HFFc6 (cell line): Measurements from ENCODE around the gene SMYD2. TPM values are rescaled to one million over a fixed set of nuclear protein-coding genes. Genes with fewer than 3 reads are reported as not detected.

Source experiments
- DNase-seq: peaks from one replicate; pipeline ENCODE4 v3.0.0-alpha.2; 2018
- H3K27ac Mint-ChIP-seq: 2 replicates; pipeline ENCODE4 v1.8.0; 2020; ENCODE audit warnings: mild to moderate bottlenecking, mixed read lengths
- H3K27me3 Mint-ChIP-seq: 2 replicates; pipeline ENCODE4 v1.8.0; 2021; ENCODE audit warnings: mild to moderate bottlenecking, moderate library complexity, mixed read lengths; ENCODE audit not compliant: insufficient read depth
- H3K36me3 Mint-ChIP-seq: 2 replicates; pipeline ENCODE4 v1.8.0; 2021; ENCODE audit warnings: low read depth, mixed read lengths
- H3K4me1 Mint-ChIP-seq: 2 replicates; pipeline ENCODE4 v1.8.0; 2020; ENCODE audit warnings: low read depth, mixed read lengths
- H3K4me3 Mint-ChIP-seq: 2 replicates; pipeline ENCODE4 v1.8.0; 2020; ENCODE audit warnings: mild to moderate bottlenecking, moderate library complexity, mixed read lengths
- H3K9me3 Mint-ChIP-seq: 2 replicates; pipeline ENCODE4 v1.8.0; 2020; ENCODE audit warnings: mild to moderate bottlenecking, mixed read lengths
- CTCF ChIP-seq: fragments of 200-600 bp; sonication (generic); IDR thresholded peaks from 2 replicates; pipeline ENCODE4 v1.5.0; 2021; ENCODE audit warnings: antibody characterized with exemption, mild to moderate bottlenecking
- total RNA-seq, 6 experiments: library from RNA; stranded (reverse); fragmentation: NEBNext Ultra II Directional; extraction: Animal tissue kit (Norgen Biotek cat#: 25700); gene quantifications; 2 replicates in 1 of 6; 3 replicates in 5 of 6; pipeline ENCODE4 v1.2.3, GENCODE V29; 2021

The SMYD2 gene
- total RNA-seq, 6 experiments from 2014 or later: 27.3 to 32.3 (median 29.5) TPM

- no peak for DNase-seq
- Mint-ChIP-seq H3K27me3 (peaks cover 10% of the 10 kb centered on the region), H3K36me3 (peaks cover 37% of the 10 kb centered on the region), H3K4me3 (no peak overlapping the region), H3K4me1 (peaks cover 27% of the 10 kb centered on the region), H3K27ac (no peak overlapping the region), H3K9me3 (no peaks in the 10 kb centered on the region)
- no peak for TF ChIP-seq CTCF
Observed at GRCh38 chr1:214352838-214353237, 71.9 kb downstream of the SMYD2 start.

GRCh38 chr1:214354440-214355148, 73.6 kb downstream of the SMYD2 start:
- no peak for TF ChIP-seq CTCF
- peaks cover 20% of the 10 kb centered on the region for H3K4me1 Mint-ChIP-seq
- no peak overlapping the region for H3K4me3 Mint-ChIP-seq
- H3K9me3 Mint-ChIP-seq: no peaks in the 10 kb centered on the region
- peaks cover 10% of the 10 kb centered on the region for H3K27me3 Mint-ChIP-seq
- peaks cover 33% of the 10 kb centered on the region for H3K36me3 Mint-ChIP-seq
- H3K27ac Mint-ChIP-seq: no peak overlapping the region
- no peak for DNase-seq

DNA sequence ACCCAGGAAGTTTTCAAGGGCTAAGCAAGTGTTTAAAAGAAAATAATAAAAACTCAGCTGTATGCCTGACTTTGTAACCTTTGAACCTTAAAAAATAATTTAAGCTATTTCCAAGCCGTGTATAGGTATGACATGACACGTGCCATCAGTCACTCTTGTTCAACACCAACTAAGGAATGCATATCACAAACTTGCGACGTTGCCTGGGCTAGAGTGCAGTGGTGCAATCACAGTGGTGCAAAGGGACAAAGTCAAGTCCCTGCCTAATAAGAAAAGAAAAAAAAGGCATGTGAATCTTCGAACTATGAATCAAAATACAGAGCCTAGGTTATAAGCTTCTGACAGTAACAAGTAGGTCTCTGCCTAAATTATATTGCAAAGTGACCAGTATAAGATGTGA, 79.2 kb downstream of the SMYD2 start:
- no peak overlapping the region for H3K4me3 Mint-ChIP-seq
- H3K9me3 Mint-ChIP-seq: no peaks in the 10 kb centered on the region
- H3K36me3 Mint-ChIP-seq: peaks cover 53% of the 10 kb centered on the region
- DNase-seq: no peak
- peaks cover 4% of the 10 kb centered on the region for H3K27me3 Mint-ChIP-seq
- no peak for TF ChIP-seq CTCF
- H3K27ac Mint-ChIP-seq: no peak overlapping the region
- H3K4me1 Mint-ChIP-seq: peaks cover 46% of the 10 kb centered on the region

GRCh38 chr1:214360525-214361164, 79.7 kb downstream of the SMYD2 start:
- no peak for TF ChIP-seq CTCF
- Mint-ChIP-seq H3K4me3 (no peak overlapping the region), H3K4me1 (peaks cover 49% of the 10 kb centered on the region), H3K36me3 (peaks cover 55% of the 10 kb centered on the region), H3K9me3 (no peaks in the 10 kb centered on the region), H3K27ac (peak overlapping the region; percentile 0; the same call in 1 of the 2 replicates), H3K27me3 (peaks cover 4% of the 10 kb centered on the region)
- no peak for DNase-seq

DNA sequence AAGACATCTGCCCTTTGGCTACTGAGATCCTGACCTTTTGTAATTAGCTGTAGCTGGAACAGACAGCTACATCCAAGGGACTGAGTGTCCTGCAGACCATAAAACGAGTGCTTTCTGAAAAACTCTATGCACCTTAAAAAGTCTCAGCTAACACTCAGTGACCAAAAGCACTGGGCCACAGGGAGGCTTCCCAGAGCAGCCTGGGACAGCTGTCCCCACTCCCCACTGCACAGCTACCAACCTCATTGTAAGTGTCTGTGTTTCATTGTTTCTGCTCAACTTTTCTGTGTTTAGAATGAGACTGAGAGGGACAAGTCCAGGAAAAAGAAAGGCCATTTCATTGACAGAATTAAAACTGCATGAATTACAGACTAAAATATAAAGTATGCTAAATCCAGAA, 80.7 kb downstream of the SMYD2 start:
- no peak for TF ChIP-seq CTCF
- DNase-seq: no peak
- Mint-ChIP-seq H3K9me3 (no peaks in the 10 kb centered on the region), H3K36me3 (peaks cover 55% of the 10 kb centered on the region), H3K4me1 (peaks cover 49% of the 10 kb centered on the region), H3K27me3 (peaks cover 5% of the 10 kb centered on the region), H3K27ac (peak overlapping the region; percentile 70), H3K4me3 (no peak overlapping the region)
